ENCODE measurements around the gene UGCG.

DNA sequence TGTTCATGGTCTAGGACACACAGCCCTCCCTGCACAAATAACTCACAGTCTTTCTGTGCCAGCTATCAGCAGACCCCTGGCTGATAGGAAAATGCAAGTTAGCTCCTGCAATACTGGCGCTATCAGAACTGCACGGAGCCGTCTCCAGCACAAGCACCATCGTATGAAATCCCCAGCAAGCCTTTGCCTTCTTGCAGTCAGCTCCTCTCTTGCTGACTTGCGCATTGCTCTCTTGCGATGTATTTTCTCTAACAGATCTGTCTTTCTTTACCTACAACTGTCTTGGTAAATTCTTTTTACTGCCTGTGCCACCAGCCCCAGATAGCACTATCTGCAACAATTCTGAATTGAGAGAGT is 25.1 kb upstream of the UGCG start:
- TF ChIP-seq EZH2 (IDR thresholded peaks at IDR 0.05; ENCODE audit: insufficient read depth, poor library complexity, severe bottlenecking) (no peak), EZH2phosphoT487 (IDR thresholded peaks at IDR 0.05; ENCODE audit: insufficient read depth, low read depth) (no peak)
